ENCODE measurements around the gene STARD6. TPM values are rescaled to one million over a fixed set of nuclear protein-coding genes. Genes with fewer than 3 reads are reported as not detected.

The STARD6 gene, protein sequence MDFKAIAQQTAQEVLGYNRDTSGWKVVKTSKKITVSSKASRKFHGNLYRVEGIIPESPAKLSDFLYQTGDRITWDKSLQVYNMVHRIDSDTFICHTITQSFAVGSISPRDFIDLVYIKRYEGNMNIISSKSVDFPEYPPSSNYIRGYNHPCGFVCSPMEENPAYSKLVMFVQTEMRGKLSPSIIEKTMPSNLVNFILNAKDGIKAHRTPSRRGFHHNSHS
- not detected in 2 replicates for total RNA-seq

GRCh38 chr18:54357660-54358494, at the start of gene STARD6, which contains the start of gene C18orf54:
TSS of gene STARD6 (minus strand) at chr18:54357858. CDS start at chr18:54354573, 3,285 bp downstream.
TSS of gene C18orf54 (plus strand) at chr18:54357906. CDS start at chr18:54360573, 2,667 bp downstream.

Other genes starting within 250 kb of the STARD6 start
- 16.7 and 29.1 TPM in 2 replicates for gene MBD2, start 133.2 kb downstream of the STARD6 start, total RNA-seq
- 12.9 and 19.6 TPM in 2 replicates for gene POLI, start 88.3 kb downstream of the STARD6 start, total RNA-seq
- 4.5 and 5.2 TPM in 2 replicates for gene C18orf54, start within 50 bp of the STARD6 start, total RNA-seq
- gene DYNAP, start 233.4 kb upstream of the STARD6 start, total RNA-seq, result not detected in 2 replicates